Measurements from ENCODE around the gene IL37. TPM values are rescaled to one million over a fixed set of nuclear protein-coding genes. Genes with fewer than 3 reads are reported as not detected.

The IL37 gene
- polyA plus RNA-seq, 2 of the 4 experiments (the other 2 are of a cell fraction): not detected

DNA sequence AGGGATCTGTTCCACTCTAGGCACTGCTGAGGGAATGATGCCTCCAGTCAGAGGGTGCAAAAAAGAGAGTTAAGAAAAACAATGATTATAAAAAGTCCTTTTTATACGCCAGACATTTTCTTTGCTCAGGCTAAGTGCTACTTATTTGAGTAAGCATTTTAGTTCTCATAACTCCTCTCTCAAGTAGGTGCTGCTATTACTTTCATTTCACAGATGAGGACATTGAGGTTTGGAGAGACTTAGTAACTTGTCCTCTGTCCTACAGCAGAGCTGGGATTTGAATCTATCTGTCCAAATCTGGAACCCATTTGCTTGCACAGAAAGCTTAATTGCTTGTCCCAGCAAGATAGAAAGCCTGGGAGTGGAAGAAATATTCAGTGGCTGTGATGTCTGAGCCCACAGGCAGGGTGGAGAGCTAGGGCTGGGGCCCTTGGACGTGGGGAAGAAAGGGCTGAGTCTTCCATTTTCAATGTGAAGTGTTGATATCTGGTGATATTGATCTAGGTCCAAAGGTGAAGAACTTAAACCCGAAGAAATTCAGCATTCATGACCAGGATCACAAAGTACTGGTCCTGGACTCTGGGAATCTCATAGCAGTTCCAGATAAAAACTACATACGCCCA is 5.8 kb downstream of the IL37 start:
- TF ChIP-seq SREBF2 (IDR thresholded peaks at IDR 0.05): no peak
- no peak for TF ChIP-seq RNF2 (IDR thresholded peaks at IDR 0.05; ENCODE audit: borderline replicate concordance, low read depth)
- no peak for TF ChIP-seq REST (IDR thresholded peaks at IDR 0.05)
- TF ChIP-seq FOSL2 (IDR thresholded peaks at IDR 0.05): no peak
- TF ChIP-seq FOSL2 (CRISPR knock-in tag; IDR thresholded peaks at IDR 0.05): no peak
- TF ChIP-seq BHLHE40 (IDR thresholded peaks at IDR 0.05; ENCODE audit: low read depth, low read length): no peak
- TF ChIP-seq ZSCAN20 (CRISPR knock-in tag; IDR thresholded peaks at IDR 0.05): no peak
- TF ChIP-seq HOXB13 (CRISPR knock-in tag; IDR thresholded peaks at IDR 0.05; ENCODE audit: low read depth): no peak
- no peak for TF ChIP-seq HEYL (CRISPR knock-in tag; IDR thresholded peaks at IDR 0.05)
- TF ChIP-seq JUNB (IDR thresholded peaks at IDR 0.05): no peak
- no peak for TF ChIP-seq JUN (IDR thresholded peaks at IDR 0.05)
- no peak for TF ChIP-seq CHD2 (IDR thresholded peaks at IDR 0.05; ENCODE audit: low read length, partially characterized antibody)
- FAIRE-seq (no peak), ATAC-seq (no peak), DNase-seq (ENCODE audit: low read depth in 1 of 2, low spot score in 1 of 2) (no peak)
- no peak overlapping the region for H3K4me2 ChIP-seq
- H3K9me3 ChIP-seq: no peaks in the 10 kb centered on the region
- H3K4me3 ChIP-seq: no peak overlapping the region
- POLR2A ChIA-PET: no interaction called here
- CTCF ChIA-PET: interaction anchor here (1.5 to 3.1 kb wide), 2 partner anchors 24 to 25 kb away, joined by 3 to 17 read pairs; no protein-coding TSS in a partner anchor
- H3K27ac ChIP-seq: no peak overlapping the region
- H3K4me1 ChIP-seq: no peaks in the 10 kb centered on the region
- WGBS (ENCODE audit: missing lambda C conversion rate): 46% methylated on average over 4 of the region's 4 CpGs

DNA sequence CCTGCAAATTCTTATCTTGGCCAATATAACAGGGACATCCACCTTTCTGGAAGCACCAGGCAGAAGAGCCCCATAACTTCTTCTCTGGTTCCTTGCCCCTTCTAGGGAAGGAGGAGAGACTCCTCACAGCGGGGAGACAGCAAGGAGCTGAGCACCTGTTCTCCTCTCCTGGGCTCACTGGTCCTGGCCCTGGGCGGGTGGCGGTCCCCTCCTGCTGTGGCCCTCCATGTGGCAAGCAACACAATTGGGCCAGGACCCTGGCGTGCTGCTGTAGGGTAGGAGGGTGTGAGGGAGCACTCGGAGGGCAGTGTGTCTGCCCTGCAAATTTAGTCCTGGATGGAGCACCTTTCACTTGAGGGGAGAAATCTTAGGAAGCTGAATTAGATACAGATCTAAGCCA is 6.9 kb downstream of the IL37 start:
- FAIRE-seq: no peak
- Histone ChIP-seq H3K4me2 (no peak overlapping the region), H3K27ac (no peak overlapping the region), H3K4me1 (no peaks in the 10 kb centered on the region), H3K4me3 (no peak overlapping the region), H3K9me3 (no peaks in the 10 kb centered on the region)
- TF ChIP-seq TP53 (CRISPR knock-in tag; IDR thresholded peaks at IDR 0.05) (no peak), ATOH8 (CRISPR knock-in tag; IDR thresholded peaks at IDR 0.05; ENCODE audit: low read depth) (no peak), CEBPB (IDR thresholded peaks at IDR 0.05) (no peak)
- ChIA-PET POLR2A (no interaction called here), CTCF (interaction anchor here (1.4 to 3.1 kb wide), 3 partner anchors 11 to 168 kb away, joined by 3 to 17 read pairs (median 13); no protein-coding TSS in a partner anchor)
- DNase-seq (ENCODE audit: low read depth in 1 of 2, low spot score in 1 of 2): no peak
- no peak for ATAC-seq
- WGBS (ENCODE audit: missing lambda C conversion rate): 57% methylated on average over 5 of the region's 5 CpGs

- 79% methylated on average over 4 of the region's 4 CpGs for WGBS (ENCODE audit: missing lambda C conversion rate)
- FAIRE-seq: no peak
- TF ChIP-seq FOXS1 (CRISPR knock-in tag; IDR thresholded peaks at IDR 0.05) (no peak), HOXA7 (CRISPR knock-in tag; IDR thresholded peaks at IDR 0.05) (no peak), JUN (IDR thresholded peaks at IDR 0.05) (no peak), HOXB13 (CRISPR knock-in tag; IDR thresholded peaks at IDR 0.05; ENCODE audit: low read depth) (no peak), RCOR1 (IDR thresholded peaks at IDR 0.05; ENCODE audit: low read depth, low read length) (no peak), RNF2 (IDR thresholded peaks at IDR 0.05; ENCODE audit: borderline replicate concordance, low read depth) (no peak), EHMT2 (IDR thresholded peaks at IDR 0.05; ENCODE audit: low read depth) (no peak), CTCF (IDR thresholded peaks at IDR 0.05) (no peak), KDM1A (IDR thresholded peaks at IDR 0.05; ENCODE audit: low read depth) (no peak), ZSCAN20 (CRISPR knock-in tag; IDR thresholded peaks at IDR 0.05) (no peak), MAFK (IDR thresholded peaks at IDR 0.05; ENCODE audit: partially characterized antibody) (no peak), CEBPB (IDR thresholded peaks at IDR 0.05) (no peak), NR3C1 (IDR thresholded peaks at IDR 0.05) (no peak), NFE2L2 (conservative IDR thresholded peaks at IDR 0.05; ENCODE audit: low read length) (no peak)
- TF ChIP-seq, protein P1, sequence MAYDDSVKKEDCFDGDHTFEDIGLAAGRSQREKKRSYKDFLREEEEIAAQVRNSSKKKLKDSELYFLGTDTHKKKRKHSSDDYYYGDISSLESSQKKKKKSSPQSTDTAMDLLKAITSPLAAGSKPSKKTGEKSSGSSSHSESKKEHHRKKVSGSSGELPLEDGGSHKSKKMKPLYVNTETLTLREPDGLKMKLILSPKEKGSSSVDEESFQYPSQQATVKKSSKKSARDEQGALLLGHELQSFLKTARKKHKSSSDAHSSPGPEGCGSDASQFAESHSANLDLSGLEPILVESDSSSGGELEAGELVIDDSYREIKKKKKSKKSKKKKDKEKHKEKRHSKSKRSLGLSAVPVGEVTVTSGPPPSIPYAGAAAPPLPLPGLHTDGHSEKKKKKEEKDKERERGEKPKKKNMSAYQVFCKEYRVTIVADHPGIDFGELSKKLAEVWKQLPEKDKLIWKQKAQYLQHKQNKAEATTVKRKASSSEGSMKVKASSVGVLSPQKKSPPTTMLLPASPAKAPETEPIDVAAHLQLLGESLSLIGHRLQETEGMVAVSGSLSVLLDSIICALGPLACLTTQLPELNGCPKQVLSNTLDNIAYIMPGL (CRISPR knock-in tag; IDR thresholded peaks at IDR 0.05; ENCODE audit: borderline replicate concordance): no peak
- H3K4me2 ChIP-seq: no peak overlapping the region
- H3K4me3 ChIP-seq: no peak overlapping the region
- ChIA-PET POLR2A (no interaction called here), CTCF (interaction anchor here (1.4 to 3.1 kb wide), 3 partner anchors 10 to 169 kb away, joined by 3 to 17 read pairs (median 13); no protein-coding TSS in a partner anchor)
- H3K9me3 ChIP-seq: no peaks in the 10 kb centered on the region
- DNase-seq (ENCODE audit: low read depth in 1 of 2, low spot score in 1 of 2): no peak
- H3K27ac ChIP-seq: no peak overlapping the region
- no peaks in the 10 kb centered on the region for H3K4me1 ChIP-seq
- ATAC-seq: no peak
Measured at GRCh38 chr2:112918256-112918655, 7.3 kb downstream of the IL37 start.
